Measurements from ENCODE around the gene PPOX.
A peak's percentile ranks its signal among the peaks of the same experiment; 100 is the strongest.

PPOX gene

GRCh38 chr1:161182214-161182613, 16.0 kb downstream of the PPOX start:
- H3K23ac ChIP-seq (ENCODE audit: low read length): no peak overlapping the region
- H4K8ac ChIP-seq (ENCODE audit: low read depth, low read length): no peak overlapping the region
- no peak overlapping the region for H4K91ac ChIP-seq (ENCODE audit: low read depth, low read length)
- H3K27ac ChIP-seq (ENCODE audit: low read depth, low read length): no peak overlapping the region
- H3K27me3 ChIP-seq (ENCODE audit: insufficient read depth, low read length): no peaks in the 10 kb centered on the region
- no peak overlapping the region for H4K12ac ChIP-seq (ENCODE audit: low read depth, low read length)
- no peak overlapping the region for H3K4ac ChIP-seq (ENCODE audit: low read depth, low read length)
- H2BK5ac ChIP-seq (ENCODE audit: low read depth, low read length, poor library complexity): no peak overlapping the region
- H2AFZ ChIP-seq (ENCODE audit: insufficient read depth, low read length, poor library complexity): no peak overlapping the region
- H3K14ac ChIP-seq (ENCODE audit: low read length): no peak overlapping the region
- peaks cover 0 to 4% of the 10 kb centered on the region in 2 experiments for H3K4me1 ChIP-seq (ENCODE audit: control insufficient read depth in 1 of 2, insufficient read depth in 2 of 2, low read length in 2 of 2)
- H2BK12ac ChIP-seq (ENCODE audit: low read length): no peak overlapping the region
- no peak overlapping the region for H2AK5ac ChIP-seq (ENCODE audit: low read length)
- no peak overlapping the region for H2BK120ac ChIP-seq (ENCODE audit: insufficient read depth, low read length, poor library complexity)
- no peaks in the 10 kb centered on the region for H3K36me3 ChIP-seq (ENCODE audit: control insufficient read depth in 1 of 2, insufficient read depth in 2 of 2, low read length in 2 of 2)
- H3K9ac ChIP-seq (ENCODE audit: low read length): no peak overlapping the region
- H3K9me3 ChIP-seq (ENCODE audit: insufficient read depth, low read depth, low read length): no peaks in the 10 kb centered on the region
- no peak overlapping the region for H3K4me3 ChIP-seq (ENCODE audit: low read depth, low read length)
- peaks cover 5% of the 10 kb centered on the region for H3K79me1 ChIP-seq (ENCODE audit: low read length)
- H3K18ac ChIP-seq (ENCODE audit: low read length): no peak overlapping the region
- peak in 1 of 2 donors; percentile 53 for DNase-seq
- WGBS (ENCODE audit: extremely low coverage, insufficient coverage, insufficient read length): no CpG with 5 or more reads among the region's 1 CpG
- no peak overlapping the region for H3K4me2 ChIP-seq (ENCODE audit: low read length)
- peaks cover 3% of the 10 kb centered on the region for H3K79me2 ChIP-seq (ENCODE audit: control insufficient read depth, insufficient read depth, low read length, poor library complexity)

DNA sequence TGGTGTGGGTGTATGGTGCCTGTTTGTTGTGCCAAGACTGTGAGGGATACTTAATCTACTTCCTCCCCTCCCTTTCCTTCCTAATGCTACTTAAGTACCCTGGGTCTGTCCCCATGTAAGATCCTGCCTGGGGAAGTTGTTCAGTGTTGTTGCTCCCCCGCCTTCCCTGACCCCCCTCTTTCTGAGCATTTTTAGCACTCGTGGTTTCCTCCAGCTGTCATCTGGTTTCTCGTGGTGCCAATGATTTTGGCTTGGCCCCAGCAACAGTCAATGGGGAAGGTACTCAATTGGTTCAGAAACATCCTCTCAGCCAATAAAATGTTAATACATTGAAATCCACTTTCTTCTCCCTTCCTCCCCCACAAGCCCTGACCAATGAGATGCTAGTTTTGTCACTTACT, 19.1 kb downstream of the PPOX start:
- H4K91ac ChIP-seq (ENCODE audit: low read depth, low read length): no peak overlapping the region
- H3K4me1 ChIP-seq (ENCODE audit: control insufficient read depth in 1 of 2, insufficient read depth in 2 of 2, low read length in 2 of 2): no peaks in the 10 kb centered on the region
- no peak overlapping the region for H2AK5ac ChIP-seq (ENCODE audit: low read length)
- no peak overlapping the region for H3K4ac ChIP-seq (ENCODE audit: low read depth, low read length)
- no peak overlapping the region for H2BK12ac ChIP-seq (ENCODE audit: low read length)
- WGBS (ENCODE audit: extremely low coverage, insufficient coverage, insufficient read length): no CpG with 5 or more reads among the region's 3 CpGs
- no peak overlapping the region for H3K14ac ChIP-seq (ENCODE audit: low read length)
- no peak overlapping the region for H3K4me2 ChIP-seq (ENCODE audit: low read length)
- no peak overlapping the region for H2BK5ac ChIP-seq (ENCODE audit: low read depth, low read length, poor library complexity)
- H3K9me3 ChIP-seq (ENCODE audit: insufficient read depth, low read depth, low read length): no peaks in the 10 kb centered on the region
- H3K4me3 ChIP-seq (ENCODE audit: low read depth, low read length): no peak overlapping the region
- H3K27me3 ChIP-seq (ENCODE audit: insufficient read depth, low read length): no peaks in the 10 kb centered on the region
- no peak overlapping the region for H3K9ac ChIP-seq (ENCODE audit: low read length)
- peak in 1 of 2 donors; percentile 37 for DNase-seq
- no peak overlapping the region for H2BK120ac ChIP-seq (ENCODE audit: insufficient read depth, low read length, poor library complexity)
- H3K27ac ChIP-seq (ENCODE audit: low read depth, low read length): no peak overlapping the region
- no peak overlapping the region for H4K12ac ChIP-seq (ENCODE audit: low read depth, low read length)
- H3K23ac ChIP-seq (ENCODE audit: low read length): no peak overlapping the region
- no peak overlapping the region for H4K8ac ChIP-seq (ENCODE audit: low read depth, low read length)
- no peak overlapping the region for H3K18ac ChIP-seq (ENCODE audit: low read length)
- H3K36me3 ChIP-seq (ENCODE audit: control insufficient read depth in 1 of 2, insufficient read depth in 2 of 2, low read length in 2 of 2): no peaks in the 10 kb centered on the region
- no peaks in the 10 kb centered on the region for H3K79me2 ChIP-seq (ENCODE audit: control insufficient read depth, insufficient read depth, low read length, poor library complexity)
- no peak overlapping the region for H2AFZ ChIP-seq (ENCODE audit: insufficient read depth, low read length, poor library complexity)
- H3K79me1 ChIP-seq (ENCODE audit: low read length): no peaks in the 10 kb centered on the region

DNA sequence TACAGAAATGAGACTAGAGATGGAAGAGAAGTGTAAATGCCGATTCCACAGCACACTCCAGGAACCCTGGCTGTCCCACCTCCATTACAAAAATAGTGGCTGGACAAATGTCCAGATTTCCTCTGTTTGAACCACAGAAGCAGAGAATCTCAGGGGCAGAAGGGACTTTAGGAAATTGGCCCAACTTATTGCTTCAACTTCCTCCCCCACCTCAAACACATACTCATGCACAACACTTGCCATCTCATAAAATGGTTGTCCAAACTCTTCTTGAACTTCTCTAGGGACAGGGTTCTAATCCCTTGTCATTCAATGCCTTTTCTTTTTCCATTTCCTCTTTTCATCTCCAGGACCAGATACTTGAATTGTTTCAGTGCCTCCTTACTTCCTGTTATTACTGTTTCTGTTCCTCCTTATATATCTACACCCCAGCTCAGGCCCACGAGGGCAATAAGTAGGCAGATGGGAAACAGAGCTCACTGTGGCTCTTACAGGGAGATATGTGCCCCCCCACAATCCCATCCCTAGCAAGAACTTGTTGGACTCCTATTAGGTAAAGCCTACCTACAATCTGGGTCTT, 19.6 kb downstream of the PPOX start:
- no peak overlapping the region for H2AFZ ChIP-seq (ENCODE audit: insufficient read depth, low read length, poor library complexity)
- peak in 1 of 2 donors; percentile 20 for DNase-seq
- no peaks in the 10 kb centered on the region for H3K79me1 ChIP-seq (ENCODE audit: low read length)
- no peak overlapping the region for H2AK5ac ChIP-seq (ENCODE audit: low read length)
- H3K36me3 ChIP-seq (ENCODE audit: control insufficient read depth in 1 of 2, insufficient read depth in 2 of 2, low read length in 2 of 2): no peaks in the 10 kb centered on the region
- no peak overlapping the region for H2BK5ac ChIP-seq (ENCODE audit: low read depth, low read length, poor library complexity)
- no peak overlapping the region for H3K4me2 ChIP-seq (ENCODE audit: low read length)
- H2BK120ac ChIP-seq (ENCODE audit: insufficient read depth, low read length, poor library complexity): no peak overlapping the region
- no peak overlapping the region for H4K8ac ChIP-seq (ENCODE audit: low read depth, low read length)
- no peak overlapping the region for H3K27ac ChIP-seq (ENCODE audit: low read depth, low read length)
- no peaks in the 10 kb centered on the region for H3K9me3 ChIP-seq (ENCODE audit: insufficient read depth, low read depth, low read length)
- H3K14ac ChIP-seq (ENCODE audit: low read length): no peak overlapping the region
- H3K27me3 ChIP-seq (ENCODE audit: insufficient read depth, low read length): no peaks in the 10 kb centered on the region
- H3K4me1 ChIP-seq (ENCODE audit: control insufficient read depth in 1 of 2, insufficient read depth in 2 of 2, low read length in 2 of 2): no peaks in the 10 kb centered on the region
- H3K18ac ChIP-seq (ENCODE audit: low read length): no peak overlapping the region
- H3K9ac ChIP-seq (ENCODE audit: low read length): no peak overlapping the region
- no peak overlapping the region for H2BK12ac ChIP-seq (ENCODE audit: low read length)
- H3K4me3 ChIP-seq (ENCODE audit: low read depth, low read length): no peak overlapping the region
- H3K23ac ChIP-seq (ENCODE audit: low read length): no peak overlapping the region
- H3K79me2 ChIP-seq (ENCODE audit: control insufficient read depth, insufficient read depth, low read length, poor library complexity): no peaks in the 10 kb centered on the region
- WGBS (ENCODE audit: extremely low coverage, insufficient coverage, insufficient read length): no CpG with 5 or more reads among the region's 2 CpGs
- no peak overlapping the region for H4K12ac ChIP-seq (ENCODE audit: low read depth, low read length)
- H3K4ac ChIP-seq (ENCODE audit: low read depth, low read length): no peak overlapping the region
- H4K91ac ChIP-seq (ENCODE audit: low read depth, low read length): no peak overlapping the region

GRCh38 chr1:161187311-161187710, 21.1 kb downstream of the PPOX start:
- no peak overlapping the region for H3K27ac ChIP-seq (ENCODE audit: low read depth, low read length)
- H2AK5ac ChIP-seq (ENCODE audit: low read length): no peak overlapping the region
- no peaks in the 10 kb centered on the region for H3K79me2 ChIP-seq (ENCODE audit: control insufficient read depth, insufficient read depth, low read length, poor library complexity)
- no peaks in the 10 kb centered on the region for H3K36me3 ChIP-seq (ENCODE audit: control insufficient read depth in 1 of 2, insufficient read depth in 2 of 2, low read length in 2 of 2)
- H2BK120ac ChIP-seq (ENCODE audit: insufficient read depth, low read length, poor library complexity): no peak overlapping the region
- H2BK12ac ChIP-seq (ENCODE audit: low read length): no peak overlapping the region
- no peak overlapping the region for H4K8ac ChIP-seq (ENCODE audit: low read depth, low read length)
- H4K12ac ChIP-seq (ENCODE audit: low read depth, low read length): no peak overlapping the region
- no peaks in the 10 kb centered on the region for H3K27me3 ChIP-seq (ENCODE audit: insufficient read depth, low read length)
- H4K91ac ChIP-seq (ENCODE audit: low read depth, low read length): no peak overlapping the region
- H3K9ac ChIP-seq (ENCODE audit: low read length): no peak overlapping the region
- no peak overlapping the region for H3K14ac ChIP-seq (ENCODE audit: low read length)
- WGBS (ENCODE audit: extremely low coverage, insufficient coverage, insufficient read length): no CpG with 5 or more reads among the region's 3 CpGs
- no peaks in the 10 kb centered on the region for H3K9me3 ChIP-seq (ENCODE audit: insufficient read depth, low read depth, low read length)
- no peak overlapping the region for H3K4ac ChIP-seq (ENCODE audit: low read depth, low read length)
- no peak overlapping the region for H3K18ac ChIP-seq (ENCODE audit: low read length)
- H2BK5ac ChIP-seq (ENCODE audit: low read depth, low read length, poor library complexity): no peak overlapping the region
- H3K4me2 ChIP-seq (ENCODE audit: low read length): no peak overlapping the region
- DNase-seq: no peak
- no peak overlapping the region for H3K4me3 ChIP-seq (ENCODE audit: low read depth, low read length)
- no peaks in the 10 kb centered on the region for H3K4me1 ChIP-seq (ENCODE audit: control insufficient read depth in 1 of 2, insufficient read depth in 2 of 2, low read length in 2 of 2)
- H2AFZ ChIP-seq (ENCODE audit: insufficient read depth, low read length, poor library complexity): no peak overlapping the region
- H3K23ac ChIP-seq (ENCODE audit: low read length): no peak overlapping the region
- H3K79me1 ChIP-seq (ENCODE audit: low read length): no peaks in the 10 kb centered on the region

All from trophoblast cell (in vitro differentiated cells and primary cell).